Measurements from ENCODE around the gene TET2. TPM values are rescaled to one million over a fixed set of nuclear protein-coding genes. Genes with fewer than 3 reads are reported as not detected.

TET2 gene
- total RNA-seq, 6 donors from 2014 or later = 25.1 to 41.9 (median 29.7) TPM

GRCh38 chr4:105145903-105146275, 787 bp upstream of the TET2 start:
- WGBS, 2 donors = 1% methylated on average over 25 of the region's 25 CpGs
- peak overlapping the region; percentile 92 to 97 (median 93) for H3K27ac ChIP-seq
- DNase-seq = peak; percentile 45 to 89
- H3K27me3 ChIP-seq = no peaks in the 10 kb centered on the region
- H3K9me3 ChIP-seq = no peaks in the 10 kb centered on the region
- peaks cover 12 to 34% (median 19%) of the 10 kb centered on the region in 4 donors for H3K4me1 ChIP-seq
- no peaks in the 10 kb centered on the region for H3K36me3 ChIP-seq
- peak; percentile 37 to 61 for ATAC-seq (ENCODE audit: low FRiP score in 2 of 2)
- peak overlapping the region; percentile 75 to 87 (median 82) for H3K4me3 ChIP-seq
- TF ChIP-seq EP300 (IDR thresholded peaks at IDR 0.05) (no peak), POLR2AphosphoS5 (IDR thresholded peaks at IDR 0.05) (no peak), CTCF (IDR thresholded peaks at IDR 0.05) (no peak)

- H3K4me1 ChIP-seq = peaks cover 12 to 34% (median 19%) of the 10 kb centered on the region in 4 donors
- no peaks in the 10 kb centered on the region for H3K36me3 ChIP-seq
- DNase-seq (no peak), ATAC-seq (ENCODE audit: low FRiP score in 2 of 2) (peak; percentile 8 to 44)
- TF ChIP-seq CTCF (IDR thresholded peaks at IDR 0.05) = no peak
- no peak for TF ChIP-seq POLR2A (IDR thresholded peaks at IDR 0.05)
- TF ChIP-seq EP300 (IDR thresholded peaks at IDR 0.05) = no peak
- TF ChIP-seq POLR2AphosphoS5 (IDR thresholded peaks at IDR 0.05) = no peak
- no peaks in the 10 kb centered on the region for H3K9me3 ChIP-seq
- H3K4me3 ChIP-seq = peak overlapping the region; percentile 75 to 87 (median 82)
- peak overlapping the region; percentile 92 to 97 (median 93) for H3K27ac ChIP-seq
- 0% methylated on average over 12 of the region's 12 CpGs for WGBS, 2 donors
- H3K27me3 ChIP-seq = no peaks in the 10 kb centered on the region
These were observed 408 bp downstream of the TET2 start for GRCh38 chr4:105147016-105147552.

GRCh38 chr4:105147553-105148161, 981 bp downstream of the TET2 start:
- Histone ChIP-seq H3K27ac (peak overlapping the region; percentile 92 to 97 (median 93)), H3K4me3 (peak overlapping the region; percentile 75 to 87 (median 82)), H3K4me1 (peaks cover 12 to 34% (median 19%) of the 10 kb centered on the region in 4 donors), H3K9me3 (no peaks in the 10 kb centered on the region), H3K36me3 (no peaks in the 10 kb centered on the region), H3K27me3 (no peaks in the 10 kb centered on the region)
- DNase-seq (peak; percentile 24 to 45), ATAC-seq (ENCODE audit: low FRiP score in 2 of 2) (peak in 1 of 2 donors; percentile 54)
- 0 to 1% methylated on average over 13 to 16 of the region's 16 CpGs for WGBS, 2 donors
- TF ChIP-seq POLR2A (IDR thresholded peaks at IDR 0.05) (no peak), EP300 (IDR thresholded peaks at IDR 0.05) (no peak)

GRCh38 chr4:105148356-105148755, 1.7 kb downstream of the TET2 start:
- no peaks in the 10 kb centered on the region for H3K9me3 ChIP-seq
- H3K36me3 ChIP-seq = no peaks in the 10 kb centered on the region
- TF ChIP-seq EP300 (IDR thresholded peaks at IDR 0.05) (no peak), CTCF (IDR thresholded peaks at IDR 0.05) (no peak), POLR2AphosphoS5 (IDR thresholded peaks at IDR 0.05) (no peak)
- 9 to 18% methylated on average over 1 of the region's 1 CpG for WGBS, 2 donors
- peak overlapping the region in 2 of 4 donors; percentile 93 to 97 for H3K27ac ChIP-seq
- no peaks in the 10 kb centered on the region for H3K27me3 ChIP-seq
- DNase-seq = no peak
- H3K4me3 ChIP-seq = peak overlapping the region in 3 of 4 donors; percentile 75 to 84 (median 79)
- ATAC-seq (ENCODE audit: low FRiP score in 2 of 2) = no peak
- peaks cover 12 to 39% (median 19%) of the 10 kb centered on the region in 4 donors for H3K4me1 ChIP-seq

GRCh38 chr4:105148776-105149175, 2.1 kb downstream of the TET2 start:
- Histone ChIP-seq H3K27me3 (no peaks in the 10 kb centered on the region), H3K4me3 (peak overlapping the region in 2 of 4 donors; percentile 79 to 84), H3K27ac (peak overlapping the region in 1 of 4 donors; percentile 93), H3K4me1 (peaks cover 12 to 39% (median 20%) of the 10 kb centered on the region in 4 donors), H3K36me3 (no peaks in the 10 kb centered on the region), H3K9me3 (no peaks in the 10 kb centered on the region)
- 34 to 39% methylated on average over 5 of the region's 5 CpGs for WGBS, 2 donors
- TF ChIP-seq POLR2AphosphoS5 (IDR thresholded peaks at IDR 0.05) (no peak), POLR2A (IDR thresholded peaks at IDR 0.05) (no peak), CTCF (IDR thresholded peaks at IDR 0.05) (no peak)
- ATAC-seq (ENCODE audit: low FRiP score in 2 of 2) = no peak
- no peak for DNase-seq
